SU-DHL-6 (cell line): ENCODE data around the gene ZBTB16.

Experiments used
- H2AFZ ChIP-seq: fragments of 200-600 bp; sonication (generic); 2 replicates; pipeline ENCODE4 v1.6.1; 2014; ENCODE audit warnings: low read depth, mild to moderate bottlenecking, moderate library complexity, mixed read lengths, antibody characterized with exemption, low read length; ENCODE audit not compliant: severe bottlenecking
- H3F3A ChIP-seq: fragments of 200-600 bp; shearing (Covaris generic); 2 replicates; pipeline ENCODE4 v1.6.0; 2016; ENCODE audit warnings: antibody characterized with exemption, mild to moderate bottlenecking; ENCODE audit not compliant: insufficient read depth
- H3K27ac ChIP-seq: fragments of 200-600 bp; sonication (generic); 2 replicates; pipeline ENCODE4 v1.5.1; 2016; ENCODE audit warnings: low read depth, mild to moderate bottlenecking, low read length, moderate library complexity, mixed read lengths
- H3K27me3 ChIP-seq: fragments of 200-600 bp; sonication (generic), shearing (Covaris generic); 2 replicates; pipeline ENCODE4 v1.6.0; 2014; ENCODE audit warnings: mild to moderate bottlenecking, low read length
- H3K36me3 ChIP-seq: fragments of 200-600 bp; sonication (generic); 2 replicates; pipeline ENCODE4 v1.6.1; 2014; ENCODE audit warnings: mild to moderate bottlenecking, low read length, mixed read lengths
- H3K4me2 ChIP-seq: fragments of 300-600, 200-600 bp; shearing (Covaris generic), sonication (generic); 2 replicates; pipeline ENCODE4 v1.6.0; 2014; ENCODE audit warnings: low read length, low read depth, mild to moderate bottlenecking; ENCODE audit not compliant: poor library complexity, severe bottlenecking
- H3K4me3 ChIP-seq: fragments of 200-600 bp; sonication (generic); 2 replicates; pipeline ENCODE4 v1.5.1; 2014; ENCODE audit warnings: antibody characterized with exemption, low read length, mild to moderate bottlenecking, mixed read lengths; ENCODE audit not compliant: insufficient read depth, poor library complexity, severe bottlenecking
- H3K79me2 ChIP-seq: fragments of 200-600 bp; sonication (generic); 2 replicates; pipeline ENCODE4 v1.6.1; 2014; ENCODE audit warnings: mild to moderate bottlenecking, low read length, moderate library complexity; ENCODE audit not compliant: insufficient read depth
- H3K9ac ChIP-seq: fragments of 200-600 bp; sonication (generic); 2 replicates; pipeline ENCODE4 v1.7.0; 2014; ENCODE audit warnings: mild to moderate bottlenecking, low read length
- H3K9me2 ChIP-seq: fragments of 200-600 bp; sonication (generic); replicated peaks from 2 replicates; pipeline ENCODE4 v1.6.1; 2014; ENCODE audit warnings: low read length; ENCODE audit not compliant: insufficient read depth
- H3K9me3 ChIP-seq: fragments of 200-600 bp; sonication (generic); 2 replicates; pipeline ENCODE4 v1.6.1; 2014; ENCODE audit warnings: low read length, mixed read lengths; ENCODE audit not compliant: insufficient read depth
- H4K20me1 ChIP-seq: fragments of 200-600 bp; sonication (generic); 2 replicates; pipeline ENCODE4 v1.6.1; 2014; ENCODE audit warnings: low read depth, mild to moderate bottlenecking, antibody characterized with exemption, low read length, moderate library complexity, mixed read lengths
- EZH2phosphoT487 ChIP-seq: fragments of 200-600 bp; sonication (generic), shearing (Covaris generic); conservative IDR thresholded peaks from 2 replicates; pipeline ENCODE4 v1.6.1; 2018; ENCODE audit warnings: mild to moderate bottlenecking, antibody characterized with exemption, low read length, moderate library complexity, mixed read lengths
- TF ChIP-seq, protein P1 (sequence below): fragments of 200-600 bp; sonication (generic); IDR thresholded peaks from one replicate; pipeline ENCODE4 v1.5.1; 2017; ENCODE audit warnings: antibody characterized with exemption, mild to moderate bottlenecking, low read length, moderate library complexity; ENCODE audit not compliant: insufficient read depth, poor library complexity, severe bottlenecking

ZBTB16 gene

GRCh38 chr11:114228435-114229411 lies 169.2 kb downstream of the ZBTB16 start:
- no peak overlapping the region for H3K4me3 ChIP-seq
- H3K79me2 ChIP-seq = no peaks in the 10 kb centered on the region
- no peaks in the 10 kb centered on the region for H3F3A ChIP-seq
- no peaks in the 10 kb centered on the region for H4K20me1 ChIP-seq
- no peak overlapping the region for H2AFZ ChIP-seq
- H3K4me2 ChIP-seq = no peak overlapping the region
- no peaks in the 10 kb centered on the region for H3K9me2 ChIP-seq
- H3K36me3 ChIP-seq = no peaks in the 10 kb centered on the region
- no peaks in the 10 kb centered on the region for H3K9me3 ChIP-seq
- TF ChIP-seq, protein P1, sequence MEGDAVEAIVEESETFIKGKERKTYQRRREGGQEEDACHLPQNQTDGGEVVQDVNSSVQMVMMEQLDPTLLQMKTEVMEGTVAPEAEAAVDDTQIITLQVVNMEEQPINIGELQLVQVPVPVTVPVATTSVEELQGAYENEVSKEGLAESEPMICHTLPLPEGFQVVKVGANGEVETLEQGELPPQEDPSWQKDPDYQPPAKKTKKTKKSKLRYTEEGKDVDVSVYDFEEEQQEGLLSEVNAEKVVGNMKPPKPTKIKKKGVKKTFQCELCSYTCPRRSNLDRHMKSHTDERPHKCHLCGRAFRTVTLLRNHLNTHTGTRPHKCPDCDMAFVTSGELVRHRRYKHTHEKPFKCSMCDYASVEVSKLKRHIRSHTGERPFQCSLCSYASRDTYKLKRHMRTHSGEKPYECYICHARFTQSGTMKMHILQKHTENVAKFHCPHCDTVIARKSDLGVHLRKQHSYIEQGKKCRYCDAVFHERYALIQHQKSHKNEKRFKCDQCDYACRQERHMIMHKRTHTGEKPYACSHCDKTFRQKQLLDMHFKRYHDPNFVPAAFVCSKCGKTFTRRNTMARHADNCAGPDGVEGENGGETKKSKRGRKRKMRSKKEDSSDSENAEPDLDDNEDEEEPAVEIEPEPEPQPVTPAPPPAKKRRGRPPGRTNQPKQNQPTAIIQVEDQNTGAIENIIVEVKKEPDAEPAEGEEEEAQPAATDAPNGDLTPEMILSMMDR = no peak
- TF ChIP-seq EZH2phosphoT487 = no peak
- H3K27me3 ChIP-seq = no peaks in the 10 kb centered on the region
- H3K9ac ChIP-seq = no peak overlapping the region
- no peak overlapping the region for H3K27ac ChIP-seq

GRCh38 chr11:114230031-114230704 lies 170.7 kb downstream of the ZBTB16 start:
- no peaks in the 10 kb centered on the region for H3K27me3 ChIP-seq
- no peaks in the 10 kb centered on the region for H3K36me3 ChIP-seq

DNA sequence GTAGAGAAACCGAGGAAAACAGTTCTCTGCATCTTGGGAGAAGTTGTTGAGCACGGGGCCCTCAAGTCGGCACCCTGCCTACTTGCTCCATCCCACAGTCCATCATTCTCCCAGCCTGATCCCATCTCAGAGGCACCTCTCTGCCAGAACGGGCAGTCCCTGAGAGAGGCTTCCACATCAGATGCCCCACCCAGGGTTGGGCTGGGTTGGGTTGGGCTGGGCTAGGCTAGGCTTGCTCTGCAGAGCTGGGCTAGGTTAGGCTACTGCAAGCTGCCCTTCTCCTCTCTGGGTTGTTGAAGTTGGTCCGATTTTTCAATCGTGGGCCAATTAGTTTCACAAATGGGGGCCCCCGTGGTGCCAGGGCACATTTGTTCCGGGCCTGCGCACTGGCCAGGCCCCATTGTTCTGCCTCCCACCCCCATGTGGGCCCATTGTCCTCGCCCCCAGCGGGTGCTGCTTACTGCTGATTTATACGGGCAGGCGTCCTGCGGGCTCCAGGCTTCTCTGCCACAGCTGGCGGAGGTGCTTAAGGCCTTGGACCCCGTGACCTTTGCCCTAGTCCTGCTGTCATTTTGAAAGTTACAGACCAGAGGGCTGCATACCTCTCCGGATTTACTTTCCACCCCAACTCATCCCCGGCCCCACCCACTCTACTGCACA lies 173.0 kb downstream of the ZBTB16 start:
- Histone ChIP-seq H3F3A (no peaks in the 10 kb centered on the region), H2AFZ (no peak overlapping the region), H4K20me1 (no peaks in the 10 kb centered on the region), H3K27me3 (no peaks in the 10 kb centered on the region), H3K36me3 (no peaks in the 10 kb centered on the region), H3K9me2 (no peaks in the 10 kb centered on the region), H3K9me3 (no peaks in the 10 kb centered on the region), H3K27ac (no peak overlapping the region), H3K4me2 (no peak overlapping the region), H3K4me3 (no peak overlapping the region), H3K9ac (no peak overlapping the region), H3K79me2 (no peaks in the 10 kb centered on the region)
- TF ChIP-seq, protein P1 = no peak
- TF ChIP-seq EZH2phosphoT487 = no peak

More at GRCh38 chr11:114230031-114230704, 170.7 kb downstream of the ZBTB16 start:
- Histone ChIP-seq H4K20me1 (no peaks in the 10 kb centered on the region), H3F3A (no peaks in the 10 kb centered on the region), H3K9me3 (no peaks in the 10 kb centered on the region), H3K9ac (no peak overlapping the region), H3K4me3 (no peak overlapping the region), H3K4me2 (no peak overlapping the region), H3K27ac (no peak overlapping the region), H3K79me2 (no peaks in the 10 kb centered on the region), H3K9me2 (no peaks in the 10 kb centered on the region), H2AFZ (no peak overlapping the region)
- TF ChIP-seq, protein P1 = no peak
- TF ChIP-seq EZH2phosphoT487 = no peak
